GM12801 (cell line): ENCODE results near the gene ADGRE2.

Experiments used
- TF ChIP-seq, protein P1 (sequence below): IDR thresholded peaks from one replicate; pipeline ENCODE4 v1.5.1; 2011; ENCODE audit warnings: control low read depth; ENCODE audit not compliant: insufficient read length; ENCODE audit errors: extremely low read depth

Gene ADGRE2

DNA sequence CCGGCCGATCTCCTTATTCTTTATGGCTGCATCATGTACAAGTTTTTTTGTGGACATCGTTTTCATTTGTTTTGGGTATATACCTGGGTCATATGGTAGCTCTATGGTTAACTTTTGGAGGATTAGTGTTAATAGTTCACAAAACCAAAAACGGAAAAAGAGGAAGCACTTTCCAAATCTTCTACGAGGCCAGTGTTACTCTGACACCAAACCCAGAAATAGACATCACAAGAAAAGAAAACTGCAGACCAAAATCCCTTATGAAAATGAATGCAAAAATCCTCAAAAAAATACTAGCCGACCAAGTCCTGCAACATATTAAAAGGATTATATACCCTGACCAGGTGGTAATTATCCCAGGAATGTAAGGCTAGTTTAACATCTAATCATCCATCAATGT lies 29.8 kb downstream of the ADGRE2 start:
- TF ChIP-seq, protein P1, sequence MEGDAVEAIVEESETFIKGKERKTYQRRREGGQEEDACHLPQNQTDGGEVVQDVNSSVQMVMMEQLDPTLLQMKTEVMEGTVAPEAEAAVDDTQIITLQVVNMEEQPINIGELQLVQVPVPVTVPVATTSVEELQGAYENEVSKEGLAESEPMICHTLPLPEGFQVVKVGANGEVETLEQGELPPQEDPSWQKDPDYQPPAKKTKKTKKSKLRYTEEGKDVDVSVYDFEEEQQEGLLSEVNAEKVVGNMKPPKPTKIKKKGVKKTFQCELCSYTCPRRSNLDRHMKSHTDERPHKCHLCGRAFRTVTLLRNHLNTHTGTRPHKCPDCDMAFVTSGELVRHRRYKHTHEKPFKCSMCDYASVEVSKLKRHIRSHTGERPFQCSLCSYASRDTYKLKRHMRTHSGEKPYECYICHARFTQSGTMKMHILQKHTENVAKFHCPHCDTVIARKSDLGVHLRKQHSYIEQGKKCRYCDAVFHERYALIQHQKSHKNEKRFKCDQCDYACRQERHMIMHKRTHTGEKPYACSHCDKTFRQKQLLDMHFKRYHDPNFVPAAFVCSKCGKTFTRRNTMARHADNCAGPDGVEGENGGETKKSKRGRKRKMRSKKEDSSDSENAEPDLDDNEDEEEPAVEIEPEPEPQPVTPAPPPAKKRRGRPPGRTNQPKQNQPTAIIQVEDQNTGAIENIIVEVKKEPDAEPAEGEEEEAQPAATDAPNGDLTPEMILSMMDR, result no peak

DNA sequence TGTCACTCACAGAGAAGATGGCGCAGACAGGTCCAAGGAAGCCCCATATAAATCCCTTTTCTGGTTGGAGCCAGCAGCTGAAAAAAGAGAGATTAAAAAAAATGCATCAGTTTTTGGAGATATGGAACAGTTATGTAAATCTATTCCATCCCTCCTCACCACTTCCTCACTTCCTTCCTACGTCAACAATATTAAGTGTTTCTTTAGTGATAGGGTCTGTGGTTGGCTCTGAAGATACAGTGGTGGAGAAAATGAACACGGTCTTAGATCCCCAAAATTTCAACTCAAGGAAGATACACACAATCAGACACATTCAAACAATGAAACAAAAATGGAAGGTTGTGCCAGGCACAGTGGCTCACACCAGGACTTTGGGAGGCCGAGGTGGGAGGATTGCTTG lies 31.5 kb downstream of the ADGRE2 start:
- TF ChIP-seq, protein P1, result no peak

DNA sequence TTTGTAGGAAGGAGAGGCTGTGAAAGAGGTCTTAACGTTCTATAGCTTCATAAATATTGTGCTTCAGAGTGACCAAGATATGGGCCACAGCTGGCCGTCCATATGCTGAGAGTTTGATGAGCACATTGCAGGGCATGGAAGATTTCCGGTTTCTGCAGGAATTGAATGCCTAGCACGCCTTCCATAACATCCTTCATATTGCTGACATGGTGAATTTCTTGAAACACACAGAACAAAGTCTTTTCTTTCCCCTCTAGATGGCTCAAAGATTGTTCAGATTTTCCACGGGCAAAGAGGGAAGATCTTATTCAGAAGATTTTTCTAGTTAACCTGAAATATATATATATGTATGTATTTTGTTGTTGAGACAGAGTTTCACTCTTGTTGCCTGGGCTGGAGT lies 42.4 kb downstream of the ADGRE2 start:
- TF ChIP-seq, protein P1, result no peak

DNA sequence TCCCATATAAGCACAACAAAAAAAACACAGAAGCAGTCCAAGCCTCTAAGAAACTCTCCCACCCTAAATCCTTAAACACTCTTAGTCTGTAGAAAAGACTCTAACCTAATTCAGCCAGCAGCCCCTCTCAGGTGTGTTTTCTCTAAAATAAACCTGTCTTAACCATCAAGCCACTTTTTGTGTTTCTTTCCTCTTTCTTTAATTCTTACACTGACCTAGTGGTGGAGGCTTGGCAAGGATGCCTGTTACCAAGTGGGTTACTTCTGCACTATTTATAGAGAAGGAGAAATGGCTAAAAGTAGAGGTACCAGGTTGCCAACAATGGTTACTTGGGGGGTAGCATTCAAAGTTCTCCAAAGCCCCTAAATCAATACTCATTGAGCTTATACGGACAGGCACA lies 44.8 kb downstream of the ADGRE2 start:
- TF ChIP-seq, protein P1, result no peak

DNA sequence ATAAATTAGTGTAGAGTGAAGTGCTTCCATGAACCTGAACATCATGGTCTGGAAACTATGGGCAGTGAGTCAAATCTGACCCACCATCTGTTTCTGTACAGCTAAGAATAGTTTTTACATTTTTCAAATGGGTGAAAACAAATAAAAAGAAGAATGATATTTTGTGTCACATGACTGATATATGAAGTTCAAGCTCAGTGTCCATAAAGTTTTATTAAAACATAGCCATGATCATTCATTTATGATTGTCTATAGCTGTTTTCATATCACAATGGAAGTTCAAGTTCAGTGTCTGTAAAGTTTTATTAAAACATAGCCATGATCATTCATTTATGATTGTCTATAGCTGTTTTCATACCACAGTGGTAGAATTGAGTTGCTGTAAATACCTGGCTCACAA lies 45.9 kb downstream of the ADGRE2 start:
- TF ChIP-seq, protein P1, result no peak

DNA sequence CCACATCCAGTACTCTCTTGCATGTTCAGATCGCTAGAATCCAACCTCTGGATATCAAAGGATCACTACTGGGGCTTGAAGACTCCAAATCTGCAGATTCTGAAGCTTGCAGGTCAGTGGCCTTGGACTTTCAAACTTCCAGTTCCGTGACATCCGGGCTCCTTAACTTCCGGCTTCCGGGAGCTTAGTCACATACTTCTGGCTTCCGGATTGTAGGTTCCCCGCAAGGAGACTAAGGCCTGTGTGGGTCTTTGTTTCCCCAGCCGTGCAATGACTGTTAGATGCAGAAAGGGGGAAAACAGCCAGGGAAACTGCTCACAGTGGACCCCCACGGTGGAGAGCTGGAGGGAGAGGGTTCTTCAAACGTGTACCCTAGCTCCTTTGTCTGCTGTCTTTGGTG lies 47.2 kb downstream of the ADGRE2 start:
- TF ChIP-seq, protein P1, result no peak

DNA sequence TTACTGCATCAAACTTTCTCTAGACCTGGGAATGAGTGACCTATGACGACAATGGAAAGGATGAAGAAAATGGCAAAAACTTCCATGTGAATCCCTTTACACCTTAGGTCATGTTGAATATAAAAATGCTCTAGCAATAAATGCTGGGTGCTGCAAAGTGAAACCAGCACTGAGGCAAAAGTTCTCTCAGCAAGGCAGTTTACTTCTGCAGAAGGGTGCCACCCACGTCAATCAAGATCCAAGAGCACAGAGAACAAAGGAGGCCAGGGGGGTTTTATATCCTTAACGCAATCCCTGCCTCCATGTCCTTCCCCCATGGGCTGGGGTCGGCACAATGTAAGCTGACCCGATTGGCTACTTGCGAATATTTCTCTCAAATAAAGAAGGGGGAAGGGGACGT lies 49.8 kb downstream of the ADGRE2 start:
- TF ChIP-seq, protein P1, result no peak

DNA sequence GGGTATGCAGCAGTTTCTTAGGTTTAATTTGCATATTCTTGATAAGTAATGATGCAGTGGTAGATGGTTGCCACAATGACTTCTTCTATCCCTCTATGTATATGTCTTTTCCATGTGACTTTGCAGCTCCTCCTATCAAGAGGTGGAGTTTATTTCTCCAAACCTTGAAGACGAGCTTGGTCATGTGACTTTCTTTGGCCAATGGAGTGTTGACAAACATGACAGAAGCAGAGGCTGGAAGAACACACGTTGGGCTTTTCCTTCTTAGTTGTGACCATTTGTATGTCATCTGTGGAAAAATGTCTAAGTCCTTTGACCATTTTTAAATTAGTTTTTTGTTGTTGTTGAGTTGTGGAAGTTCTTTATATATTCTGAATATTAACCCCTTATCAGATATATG lies 56.2 kb downstream of the ADGRE2 start:
- TF ChIP-seq, protein P1, result no peak
